Glomerular endothelial cell (primary cell): ENCODE results near the gene BCORL1. TPM values are rescaled to one million over a fixed set of nuclear protein-coding genes. Genes with fewer than 3 reads are reported as not detected.

Source experiments
- DNase-seq: peaks from one replicate; pipeline ENCODE4 v3.0.0-alpha.2; 2011; ENCODE audit warnings: low read depth, low spot score; ENCODE audit errors: extremely low read depth
- total RNA-seq: library from RNA; depleted of rRNA; stranded (reverse); fragments of >200 nt; gene quantifications from 2 replicates; pipeline ENCODE4 v1.2.3, GENCODE V29; 2015

BCORL1 gene, protein sequence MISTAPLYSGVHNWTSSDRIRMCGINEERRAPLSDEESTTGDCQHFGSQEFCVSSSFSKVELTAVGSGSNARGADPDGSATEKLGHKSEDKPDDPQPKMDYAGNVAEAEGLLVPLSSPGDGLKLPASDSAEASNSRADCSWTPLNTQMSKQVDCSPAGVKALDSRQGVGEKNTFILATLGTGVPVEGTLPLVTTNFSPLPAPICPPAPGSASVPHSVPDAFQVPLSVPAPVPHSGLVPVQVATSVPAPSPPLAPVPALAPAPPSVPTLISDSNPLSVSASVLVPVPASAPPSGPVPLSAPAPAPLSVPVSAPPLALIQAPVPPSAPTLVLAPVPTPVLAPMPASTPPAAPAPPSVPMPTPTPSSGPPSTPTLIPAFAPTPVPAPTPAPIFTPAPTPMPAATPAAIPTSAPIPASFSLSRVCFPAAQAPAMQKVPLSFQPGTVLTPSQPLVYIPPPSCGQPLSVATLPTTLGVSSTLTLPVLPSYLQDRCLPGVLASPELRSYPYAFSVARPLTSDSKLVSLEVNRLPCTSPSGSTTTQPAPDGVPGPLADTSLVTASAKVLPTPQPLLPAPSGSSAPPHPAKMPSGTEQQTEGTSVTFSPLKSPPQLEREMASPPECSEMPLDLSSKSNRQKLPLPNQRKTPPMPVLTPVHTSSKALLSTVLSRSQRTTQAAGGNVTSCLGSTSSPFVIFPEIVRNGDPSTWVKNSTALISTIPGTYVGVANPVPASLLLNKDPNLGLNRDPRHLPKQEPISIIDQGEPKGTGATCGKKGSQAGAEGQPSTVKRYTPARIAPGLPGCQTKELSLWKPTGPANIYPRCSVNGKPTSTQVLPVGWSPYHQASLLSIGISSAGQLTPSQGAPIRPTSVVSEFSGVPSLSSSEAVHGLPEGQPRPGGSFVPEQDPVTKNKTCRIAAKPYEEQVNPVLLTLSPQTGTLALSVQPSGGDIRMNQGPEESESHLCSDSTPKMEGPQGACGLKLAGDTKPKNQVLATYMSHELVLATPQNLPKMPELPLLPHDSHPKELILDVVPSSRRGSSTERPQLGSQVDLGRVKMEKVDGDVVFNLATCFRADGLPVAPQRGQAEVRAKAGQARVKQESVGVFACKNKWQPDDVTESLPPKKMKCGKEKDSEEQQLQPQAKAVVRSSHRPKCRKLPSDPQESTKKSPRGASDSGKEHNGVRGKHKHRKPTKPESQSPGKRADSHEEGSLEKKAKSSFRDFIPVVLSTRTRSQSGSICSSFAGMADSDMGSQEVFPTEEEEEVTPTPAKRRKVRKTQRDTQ (N-terminal part only)
- total RNA-seq: 6.2 and 12.4 TPM in 2 replicates

DNA sequence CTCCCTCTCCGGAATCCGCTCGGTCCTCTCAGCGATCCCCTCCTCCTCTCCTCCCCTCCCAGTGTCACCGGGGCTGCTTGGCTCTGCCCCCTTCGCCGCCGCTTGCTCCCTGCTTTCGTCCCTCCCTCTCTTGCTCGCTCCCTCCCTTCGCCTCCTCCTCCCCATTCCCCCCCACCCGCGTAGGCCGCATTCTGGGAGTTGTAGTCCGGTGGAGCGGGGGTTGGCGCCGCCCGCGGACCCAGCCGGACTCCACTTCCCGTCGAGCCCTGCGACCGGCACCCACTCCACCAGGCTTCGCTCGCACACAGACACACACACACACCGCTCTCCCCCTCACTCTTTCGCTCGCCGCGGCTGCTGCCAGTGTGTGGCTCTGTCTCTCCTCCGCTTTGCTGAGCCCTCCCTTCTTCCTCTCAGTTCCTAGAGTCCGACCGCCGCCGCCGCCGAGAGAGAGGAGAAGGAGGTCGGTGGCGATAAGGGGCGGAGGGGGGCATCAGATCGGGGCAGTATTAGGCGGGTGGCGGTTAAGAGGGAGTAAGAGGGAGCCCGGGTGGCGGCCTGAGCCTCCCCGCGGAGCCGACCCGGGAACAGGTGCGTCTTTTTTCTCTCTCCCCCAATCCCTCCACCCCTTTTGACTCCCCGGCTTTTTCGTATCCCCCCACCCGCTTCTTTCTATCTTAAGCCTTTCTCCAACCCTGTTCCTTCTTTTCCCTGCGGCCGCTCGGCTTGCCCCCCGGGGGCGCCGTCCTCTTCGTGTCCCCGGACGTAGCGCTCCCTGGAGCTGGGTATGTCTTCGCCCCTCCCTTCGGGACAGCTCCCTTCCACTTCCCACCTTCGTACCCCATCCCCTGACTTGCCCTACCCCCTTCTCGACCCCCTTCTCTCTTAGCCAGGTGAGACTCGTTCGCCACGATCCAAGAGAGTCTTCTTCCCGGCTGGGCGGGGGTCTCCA, at the start of gene BCORL1:
BCORL1 (plus strand) TSS at position 336 of the 952 bp plus-strand sequence. CDS start 22,597 bp downstream, outside the sequence.
- DNase-seq: peak; percentile 14

DNA sequence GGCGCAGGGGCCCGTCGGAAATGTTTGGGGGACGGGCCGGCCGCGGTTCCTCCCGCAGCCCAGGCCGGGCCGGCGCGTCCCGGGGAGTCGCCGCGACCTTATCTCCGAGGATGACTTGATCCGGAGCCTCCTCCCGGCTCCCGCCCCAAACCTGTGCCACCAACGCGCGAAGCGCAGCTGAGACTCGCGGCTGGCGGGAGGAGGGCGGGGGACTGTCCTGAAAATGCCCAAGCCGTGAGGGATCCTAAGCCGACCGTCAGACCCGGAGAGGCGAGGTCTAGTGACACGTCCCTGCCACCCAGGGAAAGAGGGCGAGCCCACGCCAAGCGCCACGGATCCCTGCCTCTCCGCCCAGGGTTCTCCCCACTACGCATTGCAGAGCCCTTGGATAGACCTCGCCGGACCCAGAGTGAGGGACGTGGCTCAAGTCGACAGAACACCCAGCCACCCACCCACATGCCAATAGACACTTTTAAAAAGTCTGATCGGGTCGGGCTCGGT, 49.6 kb upstream of the BCORL1 start:
- no peak for DNase-seq

DNA sequence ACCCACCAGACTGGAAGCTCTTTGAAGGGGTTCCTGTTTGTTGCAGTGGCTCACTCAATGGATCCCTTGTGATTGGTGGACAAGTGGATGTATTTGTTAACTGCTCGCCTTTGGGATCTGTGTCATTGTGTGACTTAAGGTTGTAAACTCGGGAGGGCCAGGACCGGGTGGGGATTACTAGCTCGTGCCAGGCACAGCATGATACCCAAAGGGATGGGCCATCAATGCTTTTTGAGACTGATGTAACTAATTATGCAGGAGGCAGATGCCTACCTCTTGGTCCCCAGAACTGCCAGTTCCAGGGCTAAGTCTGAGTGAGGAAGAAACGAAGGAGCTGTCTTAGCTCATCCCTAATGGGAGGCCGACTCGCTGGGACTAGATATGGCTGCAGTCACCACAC, 48.7 kb upstream of the BCORL1 start:
- no peak for DNase-seq

DNA sequence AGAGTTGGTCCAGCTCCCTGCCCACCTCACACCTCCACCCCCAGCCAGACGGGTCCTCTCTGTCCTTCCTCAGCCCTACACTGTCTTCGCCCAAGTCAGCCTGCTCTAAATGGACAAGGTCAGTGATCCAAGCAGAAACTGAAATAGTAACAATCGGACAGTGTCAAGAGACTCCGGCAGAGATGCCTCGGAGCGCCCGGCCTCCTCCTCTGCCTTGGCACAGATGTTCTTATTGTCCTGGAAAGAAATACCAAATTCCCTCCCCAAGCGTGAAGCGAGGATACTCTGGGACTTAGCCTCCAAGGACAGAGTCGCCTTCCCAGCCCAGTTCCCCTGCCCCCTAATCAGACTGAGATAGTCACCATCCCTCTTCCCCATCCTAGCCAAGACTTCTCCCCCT, 48.0 kb upstream of the BCORL1 start:
- DNase-seq: no peak

DNA sequence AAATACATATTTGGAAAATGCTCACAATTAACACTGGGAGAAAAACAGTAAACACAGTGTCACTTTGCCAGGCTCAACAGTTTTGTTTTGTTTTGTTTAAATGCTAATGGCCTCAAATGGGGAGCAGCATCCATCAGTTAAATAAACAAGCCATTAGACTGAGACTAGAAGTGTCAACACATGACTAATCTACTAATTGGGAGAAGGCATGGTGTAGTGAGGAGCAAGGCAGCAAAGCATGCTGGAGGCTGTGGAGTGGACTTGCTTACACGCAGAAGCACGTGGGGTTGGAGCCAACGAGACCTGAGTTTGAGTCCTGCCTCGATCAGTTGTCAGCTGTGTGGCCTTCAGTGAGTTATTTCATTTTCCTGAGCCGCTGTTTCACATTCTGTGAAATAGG, 47.5 kb upstream of the BCORL1 start:
- DNase-seq: no peak

DNA sequence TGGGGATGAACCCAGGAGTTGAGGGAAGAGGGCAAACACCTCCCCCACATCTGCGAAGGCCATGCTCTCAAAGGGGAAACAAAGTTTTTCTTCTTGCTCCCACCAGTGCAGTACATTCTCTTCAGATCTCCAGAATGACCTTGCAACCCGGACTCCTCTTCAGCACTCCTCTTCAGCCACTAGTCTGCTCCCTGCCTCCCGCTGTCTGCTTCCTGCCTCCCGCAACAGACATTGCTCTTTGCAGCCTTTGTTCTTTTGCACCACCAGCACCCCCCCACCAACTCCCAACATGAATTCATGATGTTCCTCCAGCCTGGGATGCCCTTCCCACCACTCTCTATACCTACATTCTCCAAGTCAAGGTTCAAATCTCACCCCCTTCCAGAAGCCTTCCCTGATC, 44.4 kb upstream of the BCORL1 start:
- DNase-seq: no peak

DNA sequence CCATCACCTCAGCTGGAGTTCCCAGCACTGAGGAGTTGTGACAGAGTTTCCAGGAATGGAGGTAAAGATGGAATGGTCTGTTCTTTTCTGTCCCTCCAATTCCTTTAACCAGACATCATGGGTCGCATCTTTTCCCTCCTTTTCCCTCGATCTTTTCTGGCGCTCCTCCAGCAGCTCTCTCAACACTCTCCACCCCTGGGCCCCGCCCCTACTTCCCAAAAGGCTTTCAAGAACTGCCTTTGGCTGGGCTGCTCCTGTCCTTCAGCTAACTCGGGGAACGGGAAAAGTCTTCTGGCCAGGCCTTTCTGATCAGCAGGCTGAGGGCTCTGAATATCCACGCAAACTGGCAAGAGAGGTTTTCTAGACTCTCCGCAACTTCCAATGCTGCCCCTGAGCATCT, 42.4 kb upstream of the BCORL1 start:
- DNase-seq: no peak

DNA sequence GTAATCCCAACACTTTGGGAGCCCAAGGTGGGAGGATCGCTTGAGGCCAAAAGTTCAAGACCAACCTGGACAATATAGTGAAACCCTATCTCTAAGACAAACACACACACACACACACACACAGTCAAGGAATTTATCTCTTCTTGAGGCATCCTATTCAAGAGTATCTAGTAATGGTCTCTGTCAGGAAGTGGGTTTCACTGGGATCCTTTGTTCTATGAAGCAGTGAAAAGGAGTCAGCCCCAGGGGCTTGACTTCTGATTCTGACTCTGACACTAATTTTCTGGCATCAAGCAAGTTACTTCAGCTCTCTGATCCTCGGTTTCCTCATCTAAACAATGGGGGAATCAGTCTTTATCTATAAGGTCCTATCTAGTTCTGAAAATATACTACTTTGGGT, 41.7 kb upstream of the BCORL1 start:
- no peak for DNase-seq

DNA sequence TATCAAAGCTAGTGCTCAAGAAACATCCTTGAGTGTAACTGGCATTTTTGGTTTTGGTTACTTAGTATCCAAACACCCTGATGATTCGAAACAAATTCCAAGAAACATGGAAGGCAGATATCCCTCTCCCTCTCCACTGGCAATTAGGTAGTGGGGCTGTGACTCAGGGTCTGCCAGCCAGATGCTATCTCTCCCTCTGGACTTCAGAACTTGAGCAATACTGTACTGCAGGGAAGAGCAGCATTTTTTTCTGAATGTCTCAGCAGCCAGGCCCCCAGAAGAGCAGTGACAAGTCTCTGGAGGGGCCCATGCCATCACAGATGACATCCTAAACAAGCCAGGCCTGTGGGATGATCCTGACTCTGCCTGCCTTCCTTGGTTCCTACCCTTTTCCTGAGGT, 37.3 kb upstream of the BCORL1 start:
- DNase-seq: no peak

DNA sequence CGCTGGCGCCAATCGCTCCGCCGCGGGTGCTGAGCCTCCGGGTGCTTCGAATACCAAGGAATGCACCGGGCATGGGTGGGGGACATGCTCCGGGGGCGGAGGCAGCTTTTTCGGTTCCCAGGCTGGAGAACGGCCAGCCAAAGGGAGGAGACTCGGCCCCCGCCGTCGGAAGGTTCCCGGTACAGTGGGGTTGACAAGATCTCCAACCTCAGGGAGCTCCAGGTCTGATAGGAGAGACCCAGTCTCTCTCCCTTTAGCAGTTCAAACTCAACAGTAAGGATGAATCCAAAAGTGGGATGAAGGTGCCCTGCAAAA, 29.1 kb upstream of the BCORL1 start:
- DNase-seq: no peak

DNA sequence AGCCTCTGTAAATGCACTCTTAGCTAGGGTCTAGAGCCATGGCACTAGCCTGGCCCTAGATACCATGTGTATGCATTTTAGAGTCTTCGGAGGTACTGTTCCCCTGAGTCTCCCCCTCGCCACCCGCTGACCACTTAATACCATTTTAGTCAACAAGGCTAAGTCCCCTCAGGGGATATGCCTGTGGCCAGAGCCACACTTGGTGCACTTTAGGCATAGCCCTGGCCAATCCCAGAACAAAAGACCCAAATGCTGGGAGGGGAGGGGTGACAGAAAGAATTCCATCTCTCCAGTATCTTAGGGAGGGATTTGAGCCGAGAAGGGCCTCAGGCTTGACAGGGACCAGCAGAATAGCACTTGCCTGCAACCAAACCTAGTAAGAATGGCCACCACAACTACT, 28.6 kb upstream of the BCORL1 start:
- no peak for DNase-seq

DNA sequence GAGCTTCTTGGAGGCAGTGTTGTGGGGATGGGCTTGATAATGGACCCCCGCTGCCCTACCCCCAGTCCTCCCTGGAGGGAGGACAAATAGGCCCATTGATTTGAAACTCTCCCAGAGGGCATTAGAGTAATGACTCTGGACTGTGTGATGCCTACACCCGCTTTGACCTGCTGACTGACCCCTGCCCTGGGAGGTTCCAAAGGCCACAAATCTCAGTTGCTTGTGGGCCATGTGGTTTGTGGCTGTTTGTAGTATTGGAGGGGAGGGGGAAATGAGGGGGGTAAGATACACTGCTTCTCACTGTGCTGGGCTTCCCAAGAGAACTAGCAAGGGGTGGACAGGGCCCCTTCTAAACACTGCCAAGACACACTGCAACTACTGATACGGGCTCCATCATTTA, 27.6 kb upstream of the BCORL1 start:
- DNase-seq: no peak

DNA sequence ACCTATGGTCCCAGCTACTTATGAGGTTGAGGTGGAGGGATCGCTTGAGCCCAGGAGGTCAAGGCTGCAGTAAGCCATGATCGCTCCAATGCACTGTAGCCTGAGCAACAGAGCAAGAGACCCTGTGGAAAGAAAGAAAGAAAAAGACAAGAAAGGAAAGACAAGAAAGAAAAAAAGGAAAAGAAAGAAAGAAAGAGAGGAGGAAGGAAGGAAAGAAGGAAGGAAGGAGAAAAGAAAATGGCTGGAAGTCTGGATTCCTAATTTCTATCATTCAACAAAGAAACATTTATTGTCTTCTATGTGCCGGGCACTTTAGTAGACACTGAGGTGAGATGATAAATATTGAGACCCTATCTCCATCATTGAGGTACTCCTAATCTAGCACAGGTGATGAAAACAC, 26.8 kb upstream of the BCORL1 start:
- DNase-seq: no peak

DNA sequence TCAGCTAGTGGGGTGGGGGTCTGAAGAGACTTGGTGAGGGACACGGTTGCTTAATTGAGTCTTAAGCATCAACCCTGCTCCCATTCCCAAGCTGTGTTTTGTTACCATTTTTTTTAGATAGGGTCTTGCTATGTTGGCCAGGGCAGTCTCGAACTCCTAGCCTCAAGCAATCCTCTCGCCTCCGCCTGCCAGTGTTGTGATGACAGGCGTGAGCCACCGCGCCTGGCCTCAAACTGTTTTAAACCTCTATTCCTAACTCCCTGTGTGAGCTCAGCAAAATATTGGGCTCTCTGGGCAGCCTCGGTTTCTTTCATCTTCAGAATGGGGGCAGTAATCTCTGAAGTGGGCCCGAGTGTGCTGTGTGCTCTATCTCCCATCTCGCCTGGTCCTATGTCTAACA, 26.3 kb upstream of the BCORL1 start:
- DNase-seq: no peak

DNA sequence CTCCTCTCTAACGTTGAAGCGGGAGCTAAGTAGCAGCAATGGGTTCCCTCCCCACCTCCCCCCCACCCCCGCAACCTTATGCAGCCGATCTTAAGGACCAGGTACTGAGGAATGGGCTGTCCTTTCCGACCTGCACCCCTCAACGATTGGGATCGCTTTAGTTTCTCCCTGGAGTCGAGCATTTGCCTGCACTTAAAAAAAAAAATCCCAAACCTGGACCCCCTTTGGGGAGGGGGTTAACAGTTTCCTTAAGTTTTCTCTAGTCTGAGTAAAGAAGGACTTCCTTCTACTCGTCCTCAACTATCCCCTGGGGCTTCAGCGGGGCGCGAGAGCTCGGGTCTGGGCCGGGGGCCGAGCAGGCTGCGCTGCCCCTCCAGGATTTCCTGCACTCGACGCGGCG, 25.7 kb upstream of the BCORL1 start:
- no peak for DNase-seq

DNA sequence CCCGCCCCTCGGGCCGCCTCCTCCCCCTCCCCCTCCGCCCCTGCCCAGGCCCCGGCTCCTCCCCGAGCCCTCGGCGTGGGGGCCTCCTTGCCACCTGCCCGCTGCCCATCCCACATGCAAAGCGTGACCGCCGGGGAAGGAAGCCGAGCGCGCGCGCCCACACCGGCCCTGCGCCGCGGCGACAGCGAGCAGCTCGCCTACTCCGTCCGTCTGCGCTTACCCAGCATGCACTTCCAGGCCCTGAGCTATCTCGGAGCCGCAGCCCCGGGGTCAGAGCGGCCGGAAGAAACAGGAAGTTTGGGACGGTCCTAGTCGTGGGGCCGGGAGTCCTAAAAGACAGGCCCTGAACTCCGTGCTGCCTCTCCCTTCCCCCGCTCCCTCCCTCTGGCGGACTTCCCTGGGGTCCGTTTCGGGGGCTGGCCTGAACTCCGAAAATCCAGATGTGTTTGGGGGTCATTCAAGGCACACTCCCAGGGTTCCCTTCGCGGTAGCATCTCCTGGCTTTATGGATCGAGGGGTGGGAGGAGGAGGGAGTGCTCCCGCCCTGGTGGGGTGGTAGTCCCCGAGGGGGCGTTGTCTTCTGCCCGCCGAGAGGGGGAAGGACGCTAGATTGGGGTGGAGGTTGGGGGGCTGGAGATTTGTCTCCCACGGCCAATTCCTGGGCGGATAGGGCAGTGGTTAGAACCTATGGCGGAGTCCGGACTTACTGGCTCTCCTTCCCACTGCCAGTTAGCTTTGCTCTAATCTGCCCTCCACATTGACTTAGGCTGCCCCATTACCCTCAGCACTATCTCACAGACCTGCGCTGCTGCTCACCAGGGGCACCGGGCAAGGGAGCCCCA, 25.0 kb upstream of the BCORL1 start:
- no peak for DNase-seq

DNA sequence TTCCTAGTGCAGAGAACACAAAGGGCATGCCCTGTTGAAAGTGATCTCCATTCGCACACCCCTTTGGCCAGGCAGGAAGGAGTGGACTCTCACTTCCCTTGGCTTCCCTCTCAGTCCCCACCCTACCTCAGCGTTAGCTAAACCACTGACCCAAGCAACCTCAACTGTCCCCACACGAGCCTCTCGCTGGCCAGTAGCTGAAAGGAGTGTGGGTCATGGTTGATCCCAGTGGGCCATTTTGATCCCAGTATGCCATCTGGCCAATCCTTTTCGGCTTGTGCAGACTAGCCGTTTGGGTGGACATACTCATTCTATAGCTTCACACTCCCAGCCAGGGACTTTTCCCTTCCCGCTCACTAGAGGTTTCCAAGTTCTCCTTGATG, 24.4 kb upstream of the BCORL1 start:
- no peak for DNase-seq

DNA sequence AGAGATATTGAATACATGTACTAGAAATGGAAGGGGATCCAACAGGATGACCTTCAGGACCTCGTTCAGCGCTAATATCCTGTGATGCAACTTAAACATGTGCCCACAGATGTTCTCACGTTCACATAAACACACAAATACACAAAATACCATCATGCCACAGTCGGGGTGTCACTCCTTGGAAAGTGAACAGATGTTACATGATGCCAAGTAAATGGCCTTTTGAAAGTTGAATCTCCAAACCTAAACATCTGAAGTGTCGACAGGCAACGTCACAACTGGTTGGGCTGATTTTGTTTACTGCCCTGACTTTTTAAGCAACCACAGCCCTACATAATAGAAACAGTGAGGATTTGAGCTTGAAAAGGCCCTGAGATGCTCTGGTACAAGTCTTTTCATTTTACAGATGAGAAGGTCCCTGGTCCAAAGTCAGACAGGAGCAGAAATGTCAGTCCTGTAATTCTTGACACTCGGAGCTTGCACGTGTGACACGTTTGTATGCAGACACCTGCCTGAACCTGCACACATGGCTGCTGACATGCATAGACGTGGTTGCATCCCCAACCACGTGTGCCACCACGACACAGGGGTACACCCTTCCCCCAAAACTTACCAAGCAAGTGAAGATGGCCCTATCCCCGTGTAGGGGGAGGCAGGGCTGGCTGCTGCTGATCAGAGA, 23.5 kb upstream of the BCORL1 start:
- no peak for DNase-seq

DNA sequence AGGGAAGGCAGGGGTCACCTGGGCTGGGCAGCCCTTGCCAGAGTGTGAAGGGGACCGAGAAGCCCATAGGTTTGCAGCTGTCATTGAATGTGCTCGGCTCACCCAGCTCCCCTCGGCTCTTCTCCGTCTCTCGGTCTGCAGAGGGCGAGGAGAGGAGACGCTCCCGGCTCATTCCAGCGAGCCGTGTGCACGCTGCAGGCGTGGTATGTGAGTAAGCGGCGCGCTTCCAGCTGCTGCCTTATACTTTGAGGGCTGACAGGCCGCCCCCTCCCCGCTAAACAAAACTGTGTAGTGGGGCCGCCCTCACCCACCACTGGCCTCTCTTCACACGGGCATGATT, 23.0 kb upstream of the BCORL1 start:
- DNase-seq: no peak
